HCT116 (cell line): ENCODE measurements around the gene WDR74. TPM values are rescaled to one million over a fixed set of nuclear protein-coding genes. Genes with fewer than 3 reads are reported as not detected.

Experiments
- ATAC-seq: fragments of 200-7000 bp; cut with Tn5 transposase; 2 replicates; pipeline ENCODE4 v1.9.1; 2020; ENCODE audit warnings: mild to moderate bottlenecking, moderate library complexity
- BruUV-seq: library from RNA; stranded (reverse); fragments of 400-500 nt; replicated peaks from 2 replicates; lab custom pipeline; 2021; lab: Mats Ljungman, UMichigan
- CTCF ChIA-PET: fragments of 300-600 bp; sonication (Branson Sonifier 250); formaldehyde crosslinking; loops from one replicate; lab custom pipeline; 2021; ENCODE audit warnings: antibody characterized with exemption; lab: Charles Lee
- POLR2A ChIA-PET: fragments of 300-600, 350-600 bp; sonication (Branson Sonifier 250); formaldehyde crosslinking; loops from one replicate; lab custom pipeline; 2021; ENCODE audit warnings: antibody characterized with exemption; lab: Charles Lee
- RAD21 ChIA-PET, 2 experiments: fragments of 300-600 bp; sonication (Branson Sonifier 250); formaldehyde crosslinking; loops; one replicate each; lab custom pipeline; 2023; ENCODE audit warnings: low total read pairs in 2 of 2; ENCODE audit not compliant: uncharacterized antibody in 2 of 2, unreplicated experiment in 2 of 2, low non-redundant PET in 1 of 2; lab: Charles Lee
- DNase-seq: peaks from one replicate; pipeline ENCODE4 v3.0.0-alpha.2; 2010; ENCODE audit warnings: low read depth, low spot score
- H2AFZ ChIP-seq: fragments of 200-600 bp; shearing (Covaris generic), sonication (generic); 2 replicates; pipeline ENCODE4 v1.6.1; 2017; ENCODE audit warnings: low read depth, mixed run types, mixed read lengths, antibody characterized with exemption, low read length; ENCODE audit not compliant: poor library complexity, severe bottlenecking
- H3K27ac ChIP-seq: 2 replicates; pipeline ENCODE4 v1.5.1; 2012; ENCODE audit warnings: low read depth, low read length
- H3K27me3 ChIP-seq: fragments of 200-600 bp; sonication (generic); 2 replicates; pipeline ENCODE4 v1.6.1; 2016; ENCODE audit warnings: mixed run types, low read length, mixed read lengths; ENCODE audit not compliant: insufficient read depth
- H3K36me3 ChIP-seq, 2 experiments: fragments of 200-500 bp in 1 of 2; fragments of 200-600 bp in 1 of 2; sonication (Bioruptor generic) in 1 of 2; sonication (generic) in 1 of 2; 2 replicates each; pipeline versions ENCODE4 v1.5.1 to v1.6.1; 2014 to 2016; ENCODE audit warnings: low read length in 2 of 2, inconsistent platforms in 1 of 2, mixed read lengths in 1 of 2, mixed run types in 1 of 2; ENCODE audit not compliant: insufficient read depth in 2 of 2, control insufficient read depth in 1 of 2
- H3K4me1 ChIP-seq, 2 experiments: fragments of 200-600 bp in 1 of 2; sonication (generic) in 1 of 2; 2 replicates each; pipeline versions ENCODE4 v1.5.1 to v1.6.1; 2012 to 2017; ENCODE audit warnings: low read length in 2 of 2, inconsistent platforms in 1 of 2, mild to moderate bottlenecking in 1 of 2, mixed read lengths in 1 of 2, mixed run types in 1 of 2, moderate library complexity in 1 of 2; ENCODE audit not compliant: insufficient read depth in 2 of 2, control insufficient read depth in 1 of 2
- H3K4me2 ChIP-seq: fragments of 200-600 bp; sonication (generic); 2 replicates; pipeline ENCODE4 v1.6.1; 2017; ENCODE audit warnings: mixed run types, low read length, mixed read lengths
- H3K4me3 ChIP-seq, 2 experiments: fragments of 200-600 bp in 1 of 2; sonication (generic) in 1 of 2; replicated peaks in 1 of 2; 2 replicates each; pipeline ENCODE4 v1.5.1; 2011 to 2016; ENCODE audit warnings: low read length in 2 of 2, control low read depth in 1 of 2, low read depth in 1 of 2, mild to moderate bottlenecking in 1 of 2, mixed read lengths in 1 of 2, mixed run types in 1 of 2
- H3K79me2 ChIP-seq: fragments of 200-600 bp; sonication (generic); 2 replicates; pipeline ENCODE4 v1.6.1; 2017; ENCODE audit warnings: mild to moderate bottlenecking, mixed run types, low read length, moderate library complexity, mixed read lengths; ENCODE audit not compliant: insufficient read depth
- H3K9ac ChIP-seq: fragments of 200-600 bp; sonication (generic); 2 replicates; pipeline ENCODE4 v1.6.1; 2016; ENCODE audit warnings: low read length, mixed read lengths
- H3K9me2 ChIP-seq: fragments of 200-600 bp; sonication (generic), shearing (Covaris generic); 2 replicates; pipeline ENCODE4 v1.6.1; 2017; ENCODE audit warnings: mixed run types, mild to moderate bottlenecking, moderate library complexity; ENCODE audit not compliant: insufficient read depth
- H3K9me3 ChIP-seq, 2 experiments: fragments of 200-500 bp in 1 of 2; fragments of 200-600 bp in 1 of 2; sonication (Bioruptor generic) in 1 of 2; sonication (generic) in 1 of 2; 2 replicates each; pipeline ENCODE4 v1.6.1; 2014 to 2017; ENCODE audit warnings: low read length in 2 of 2, mixed read lengths in 2 of 2, inconsistent platforms in 1 of 2, low read depth in 1 of 2, mild to moderate bottlenecking in 1 of 2, mixed run types in 1 of 2, moderate library complexity in 1 of 2; ENCODE audit not compliant: control insufficient read depth in 1 of 2, insufficient read depth in 1 of 2
- H4K20me1 ChIP-seq: fragments of 200-600 bp; sonication (generic), shearing (Covaris generic); 2 replicates; pipeline ENCODE4 v1.6.1; 2017; ENCODE audit warnings: mixed run types, mild to moderate bottlenecking, moderate library complexity; ENCODE audit not compliant: insufficient read depth
- CTCF ChIP-seq, 3 experiments: fragments of 200-600 bp in 1 of 3; sonication (generic) in 1 of 3; IDR thresholded peaks in 2 of 3; conservative IDR thresholded peaks in 1 of 3; 2 replicates each; pipeline ENCODE4 v1.5.1; 2012 to 2017; ENCODE audit warnings: low read depth in 2 of 3, low read length in 2 of 3, antibody characterized with exemption in 1 of 3, borderline replicate concordance in 1 of 3, control low read depth in 1 of 3, mild to moderate bottlenecking in 1 of 3, mixed read lengths in 1 of 3, mixed run types in 1 of 3, moderate library complexity in 1 of 3; ENCODE audit not compliant: insufficient read depth in 1 of 3
- EZH2 ChIP-seq: fragments of 200-600 bp; sonication (generic); IDR thresholded peaks from 2 replicates; pipeline ENCODE4 v1.6.1; 2017; ENCODE audit warnings: antibody characterized with exemption, mixed run types
- POLR2A ChIP-seq: IDR thresholded peaks from 2 replicates; pipeline ENCODE4 v1.7.0; 2011; ENCODE audit warnings: borderline replicate concordance; ENCODE audit not compliant: insufficient read depth, insufficient read length; ENCODE audit errors: extremely low read depth
- POLR2AphosphoS5 ChIP-seq: IDR thresholded peaks from 2 replicates; pipeline ENCODE4 v1.6.1; 2011; ENCODE audit warnings: mild to moderate bottlenecking, low read depth, low read length, moderate library complexity
- TCF7L2 ChIP-seq: IDR thresholded peaks from 2 replicates; pipeline ENCODE4 v1.7.0; 2011; ENCODE audit warnings: borderline replicate concordance, inconsistent platforms; ENCODE audit not compliant: insufficient read depth, insufficient read length; ENCODE audit errors: extremely low read depth
- intact Hi-C: fragments of 100-400 bp; cut with micrococcal nuclease; formaldehyde crosslinking; loops from 2 replicates; pipeline ENCODE4 v1.10.0; 2022
- total RNA-seq: library from RNA; stranded (reverse); gene quantifications from one replicate; pipeline ENCODE4 v1.2.1, GENCODE V29; 2021; ENCODE audit not compliant: unreplicated experiment

The WDR74 gene
- total RNA-seq, 1 experiment from 2014 or later = 111 TPM

GRCh38 chr11:62832336-62833234, 6.8 kb downstream of the WDR74 start, which contains the start of gene TEX54:
Gene TEX54, minus strand, starts transcription at chr11:62832841.
- ChIA-PET RAD21 (no interaction called here), CTCF (interaction anchor here (0.9 to 1.3 kb wide), 3 partner anchors 46 to 48 kb away, joined by 3 to 6 read pairs (median 4); partner anchors contain the start of genes SLC3A2 and TMEM179B), POLR2A (interaction anchor here (0.7 to 2.8 kb wide), 16 partner anchors 8 to 165 kb away, joined by 3 to 113 read pairs (median 6); partner anchors contain the start of genes HNRNPUL2, LBHD1, NXF1 and TMEM223)
- peak within 1 kb of the TSS; percentile 92 for H3K4me2 ChIP-seq
- TSS peak; percentile 89 for BruUV-seq
- peak within 1 kb of the TSS; percentile 92 for H3K9ac ChIP-seq
- H3K36me3 ChIP-seq = peaks cover 17 to 34% of the 10 kb centered on the region in 2 experiments
- peak within 1 kb of the TSS; percentile 64 for H3K27ac ChIP-seq
- no peak for DNase-seq
- TF ChIP-seq EZH2 (no peak), POLR2A (peak; percentile 59)
- H3K4me3 ChIP-seq = peak within 1 kb of the TSS; percentile 86 to 93
- no peaks in the 10 kb centered on the region; the same call in 1 of the 2 replicates for H4K20me1 ChIP-seq
- no peaks in the 10 kb centered on the region for H3K27me3 ChIP-seq
- ATAC-seq = peak; percentile 7
- H3K9me2 ChIP-seq = no peaks in the 10 kb centered on the region
- H3K4me1 ChIP-seq = peaks cover 7 to 32% of the 10 kb centered on the region in 2 experiments
- intact Hi-C loops = loop anchor here (1.0 kb wide), 1 partner anchor 9 kb away; no protein-coding TSS in a partner anchor
- H3K79me2 ChIP-seq = peaks cover 60% of the 10 kb centered on the region
- no peak within 1 kb of the TSS for H2AFZ ChIP-seq
- no peaks in the 10 kb centered on the region for H3K9me3 ChIP-seq

DNA sequence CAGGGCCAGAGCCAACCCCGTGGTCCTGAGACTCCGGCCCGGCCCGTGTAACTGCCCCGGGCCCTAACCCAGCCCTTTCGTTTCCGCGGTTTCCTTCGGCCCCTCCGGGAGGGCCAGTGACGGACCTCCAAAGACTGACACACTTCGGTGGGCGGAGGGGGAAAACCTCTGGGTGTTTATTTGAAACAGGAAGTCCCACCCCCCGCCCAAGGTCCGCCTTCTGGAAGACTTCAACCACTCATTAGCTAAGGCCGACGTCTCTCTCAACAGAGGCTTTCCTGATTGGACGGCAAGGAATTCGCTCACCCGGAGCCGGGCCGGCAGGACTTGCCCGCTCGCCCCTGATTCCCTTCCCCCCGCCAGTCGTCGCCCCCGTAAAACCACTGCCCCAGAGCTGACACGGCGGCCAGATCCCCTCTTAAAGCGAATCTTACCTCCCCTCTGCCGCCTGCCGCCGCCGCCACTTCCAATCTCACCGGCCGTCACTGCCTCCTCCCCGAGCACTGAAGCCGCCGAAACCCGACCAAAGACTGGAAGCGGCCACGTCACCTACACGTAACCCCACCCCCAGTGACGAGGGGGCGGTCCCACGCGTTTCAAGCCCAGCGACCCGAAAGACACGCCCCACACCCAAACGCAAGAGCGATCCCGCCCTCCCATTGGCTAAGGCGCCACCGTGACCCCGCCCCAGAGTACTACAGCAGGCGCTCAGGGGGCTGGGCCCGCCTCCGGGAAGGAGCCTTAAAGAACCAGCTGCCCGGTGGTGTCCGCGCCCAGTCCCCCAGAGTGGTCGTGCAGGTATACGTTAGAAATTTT, 7.7 kb downstream of the WDR74 start, which contains the start of gene STX5:
STX5 (minus strand) TSS at position 532 of the 816 bp plus-strand sequence. CDS start 808 bp downstream, outside the sequence.
- CTCF ChIA-PET = interaction anchor here (0.7 to 1.3 kb wide), 4 partner anchors 25 to 62 kb away, joined by 3 to 6 read pairs (median 4); partner anchors contain the start of genes SLC3A2 and TMEM179B
- Histone ChIP-seq H3K4me2 (peak within 1 kb of the TSS; percentile 92), H3K9me3 (no peaks in the 10 kb centered on the region), H2AFZ (no peak within 1 kb of the TSS)
- peak; percentile 97 for DNase-seq
- intact Hi-C loops = loop anchor here (1.0 kb wide), 1 partner anchor 10 kb away; no protein-coding TSS in a partner anchor
- TSS peak; percentile 63 for BruUV-seq
- TF ChIP-seq TCF7L2 (peak; percentile 13), CTCF (IDR thresholded peaks at IDR 0.05 in 2 of 3, conservative IDR thresholded peaks at IDR 0.05 in 1 of 3; ENCODE audit: borderline replicate concordance in 1 of 3, insufficient read depth in 1 of 3, low read depth in 2 of 3, low read length in 2 of 3) (no peak), POLR2A (peak; percentile 18), POLR2AphosphoS5 (peak; percentile 87)
- TF ChIP-seq, all 23 proteins: peak for 3
- peak within 1 kb of the TSS; percentile 92 for H3K9ac ChIP-seq
- H3K9me2 ChIP-seq = no peaks in the 10 kb centered on the region
- H3K36me3 ChIP-seq = peaks cover 25 to 32% of the 10 kb centered on the region in 2 experiments
- peak within 1 kb of the TSS; percentile 64 for H3K27ac ChIP-seq
- peak; percentile 89 for ATAC-seq
- H3K4me1 ChIP-seq = peaks cover 7 to 30% of the 10 kb centered on the region in 2 experiments
- peak within 1 kb of the TSS; percentile 86 to 93 for H3K4me3 ChIP-seq
- POLR2A ChIA-PET = interaction anchor here (0.6 to 2.8 kb wide), 22 partner anchors 8 to 1017 kb away, joined by 3 to 113 read pairs (median 5); partner anchors contain the start of genes C11orf98, CSKMT, HNRNPUL2 and LBHD1
- H4K20me1 ChIP-seq = no peaks in the 10 kb centered on the region; the same call in 1 of the 2 replicates
- RAD21 ChIA-PET = interaction anchor here in 1 of 2 experiments (1.0 kb wide), 1 partner anchor 9 kb away, joined by 3 read pairs; no protein-coding TSS in a partner anchor
- peaks cover 51% of the 10 kb centered on the region for H3K79me2 ChIP-seq
- H3K27me3 ChIP-seq = no peaks in the 10 kb centered on the region
